B cell (primary cell): ENCODE results near the gene PAK6. TPM values are rescaled to one million over a fixed set of nuclear protein-coding genes. Genes with fewer than 3 reads are reported as not detected.
A peak's percentile ranks its signal among the peaks of the same experiment; 100 is the strongest.

ENCODE experiments used
- ATAC-seq: fragments of 200-7000 bp; cut with Tn5 transposase; one replicate; pipeline ENCODE4 v1.10.0; 2021; ENCODE audit warnings: low read depth, mild to moderate bottlenecking, moderate number of reproducible peaks, moderate library complexity
- CTCF ChIA-PET: fragments of 350-600 bp; sonication (Branson Sonifier 250); formaldehyde crosslinking; loops from one replicate; lab custom pipeline; 2021; ENCODE audit warnings: antibody characterized with exemption, inconsistent platforms; lab: Charles Lee
- POLR2A ChIA-PET: fragments of 350-600 bp; sonication (Branson Sonifier 250); formaldehyde crosslinking; loops from one replicate; lab custom pipeline; 2021; ENCODE audit warnings: antibody characterized with exemption; lab: Charles Lee
- DNase-seq: peaks from one replicate; pipeline ENCODE4 v3.0.0; 2013
- H2AFZ ChIP-seq: 2 replicates; pipeline ENCODE4 v1.6.1; 2012; ENCODE audit warnings: mild to moderate bottlenecking, low read depth, low read length; ENCODE audit not compliant: insufficient read depth, poor library complexity, severe bottlenecking
- H3K27ac ChIP-seq, 2 donors: 1 replicate in 1 of 2; 2 replicates in 1 of 2; pipeline ENCODE4 v1.5.1; 2012 to 2013; ENCODE audit warnings: low read length in 2 of 2, mild to moderate bottlenecking in 2 of 2, moderate library complexity in 1 of 2
- H3K27me3 ChIP-seq, 4 experiments: fragments of 200-600 bp in 1 of 4; sonication (generic) in 1 of 4; replicated peaks in 1 of 4; 1 replicate in 2 of 4; 2 replicates in 2 of 4; pipeline versions ENCODE4 v1.6.1 to v1.7.0; 2013 to 2016; ENCODE audit warnings: low read length in 3 of 4, mild to moderate bottlenecking in 2 of 4, mixed read lengths in 1 of 4, moderate library complexity in 1 of 4; ENCODE audit not compliant: insufficient read depth in 4 of 4, control insufficient read depth in 3 of 4; ENCODE audit errors: control extremely low read depth in 1 of 4
- H3K36me3 ChIP-seq, 2 experiments: replicated peaks in 1 of 2; 1 replicate in 1 of 2; 2 replicates in 1 of 2; pipeline versions ENCODE4 v1.6.1 to v1.7.1; 2013; ENCODE audit warnings: low read length in 1 of 2; ENCODE audit not compliant: insufficient read depth in 2 of 2, control insufficient read depth in 1 of 2; ENCODE audit errors: control extremely low read depth in 1 of 2, extremely low read depth in 1 of 2
- H3K4me1 ChIP-seq, 2 donors: fragments of 200-600 bp in 1 of 2; sonication (generic) in 1 of 2; 1 replicate in 1 of 2; 2 replicates in 1 of 2; pipeline versions ENCODE4 v1.5.1 to v1.6.1; 2013 to 2017; ENCODE audit warnings: low read length in 2 of 2; ENCODE audit not compliant: control insufficient read depth in 2 of 2, insufficient read depth in 2 of 2
- H3K4me2 ChIP-seq: replicated peaks from 2 replicates; pipeline ENCODE3; 2012; ENCODE audit warnings: mild to moderate bottlenecking, low read depth, low read length; ENCODE audit not compliant: poor library complexity, severe bottlenecking
- H3K4me3 ChIP-seq, 5 experiments: fragments of 200-600 bp in 1 of 5; sonication (generic) in 1 of 5; 1 replicate in 3 of 5; 2 replicates in 2 of 5; pipeline versions ENCODE4 v1.5.1 to v1.7.0; 2011 to 2016; ENCODE audit warnings: low read length in 4 of 5, mild to moderate bottlenecking in 4 of 5, low read depth in 2 of 5, control low read depth in 1 of 5, moderate library complexity in 1 of 5; ENCODE audit not compliant: insufficient read depth in 1 of 5; ENCODE audit errors: control extremely low read depth in 1 of 5, extremely low read depth in 1 of 5
- H3K79me2 ChIP-seq: fragments of 200-600 bp; sonication (generic); one replicate; pipeline ENCODE4 v1.6.0; 2016; ENCODE audit warnings: low read length; ENCODE audit not compliant: control insufficient read depth, insufficient read depth
- H3K9ac ChIP-seq: fragments of 200-600 bp; sonication (generic); 2 replicates; pipeline ENCODE4 v1.6.1; 2017; ENCODE audit warnings: mild to moderate bottlenecking, low read length, moderate library complexity
- H3K9me3 ChIP-seq, 3 donors: one replicate each; pipeline versions ENCODE4 v1.6.1 to v1.7.1; 2013; ENCODE audit warnings: low read length in 2 of 3; ENCODE audit not compliant: control insufficient read depth in 2 of 3, insufficient read depth in 1 of 3; ENCODE audit errors: control extremely low read depth in 1 of 3
- H4K20me1 ChIP-seq: 2 replicates; pipeline ENCODE4 v1.6.0; 2012; ENCODE audit warnings: mild to moderate bottlenecking, low read length; ENCODE audit not compliant: insufficient read depth, control insufficient read depth, poor library complexity, severe bottlenecking
- H3K27ac Mint-ChIP-seq: one replicate; pipeline ENCODE4 v1.8.0; 2021; ENCODE audit warnings: mixed read lengths
- H3K27me3 Mint-ChIP-seq: one replicate; pipeline ENCODE4 v1.8.0; 2021; ENCODE audit warnings: mixed read lengths
- H3K4me1 Mint-ChIP-seq: one replicate; pipeline ENCODE4 v1.8.0; 2021; ENCODE audit warnings: mixed read lengths
- H3K4me3 Mint-ChIP-seq: one replicate; pipeline ENCODE4 v1.8.0; 2021; ENCODE audit warnings: mixed read lengths
- H3K9me3 Mint-ChIP-seq: one replicate; pipeline ENCODE4 v1.8.0; 2022; ENCODE audit warnings: mixed read lengths; ENCODE audit not compliant: insufficient read depth
- EZH2 ChIP-seq: IDR thresholded peaks from 2 replicates; pipeline ENCODE4 v1.6.1; 2012; ENCODE audit warnings: borderline replicate concordance, low read depth, mild to moderate bottlenecking, moderate library complexity, low read length; ENCODE audit not compliant: insufficient read depth, poor library complexity, severe bottlenecking
- WGBS: methylation state at CpG from one replicate; pipeline ENCODE4 v1.1.5; 2013; ENCODE audit warnings: missing lambda C conversion rate; ENCODE audit not compliant: insufficient coverage; 5-methylcytosine and 5-hydroxymethylcytosine counted together
- intact Hi-C: fragments of 100-400 bp; cut with micrococcal nuclease; formaldehyde crosslinking; loops from one replicate; pipeline ENCODE4 v1.10.0; 2022
- polyA plus RNA-seq: library from polyadenylated mRNA; depleted of rRNA; stranded (reverse); fragments of >200 nt; gene quantifications from 2 replicates; pipeline ENCODE4 v1.2.3, GENCODE V29; 2012
- total RNA-seq, 2 donors: library from RNA; stranded (reverse); fragments of 120-200 nt in 1 of 2; gene quantifications; 1 replicate in 1 of 2; 2 replicates in 1 of 2; pipeline versions ENCODE4 v1.2.3 to v1.2.4, GENCODE V29; 2013 to 2022
- TF ChIP-seq, protein P1 (sequence below): fragments of 200-600 bp; IDR thresholded peaks from one replicate; pipeline ENCODE4 v1.8.0; 2022; ENCODE audit warnings: antibody characterized with exemption, mild to moderate bottlenecking

PAK6 gene
- total and polyA plus RNA-seq, 2 donors (not counting 1 experiment from before 2014, with no cell fraction given) = 0.45 to 1.2 TPM

DNA sequence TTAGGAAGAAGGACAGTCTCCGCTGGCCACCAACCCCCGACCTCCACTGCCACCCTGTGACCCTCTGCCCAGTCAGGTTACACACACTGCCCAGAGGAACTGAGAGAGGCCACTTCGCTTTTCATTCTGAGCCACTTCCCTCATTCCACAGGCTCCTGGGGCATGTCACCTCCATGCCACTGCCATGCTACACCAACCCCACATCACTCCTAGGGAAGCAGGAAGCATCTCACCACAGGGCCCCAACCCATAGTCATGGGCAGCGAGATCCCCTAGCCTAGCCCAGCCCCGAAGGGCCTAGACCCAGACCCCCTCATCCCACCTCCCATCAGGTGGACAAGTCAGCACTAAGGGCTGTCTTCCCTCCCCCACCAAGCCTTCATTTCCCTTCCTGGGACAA lies 67.5 kb downstream of the PAK6 start:
- peaks cover 48% of the 10 kb centered on the region for H3K4me1 Mint-ChIP-seq
- intact Hi-C loops = no loop called here
- H4K20me1 ChIP-seq = no peaks in the 10 kb centered on the region

DNA sequence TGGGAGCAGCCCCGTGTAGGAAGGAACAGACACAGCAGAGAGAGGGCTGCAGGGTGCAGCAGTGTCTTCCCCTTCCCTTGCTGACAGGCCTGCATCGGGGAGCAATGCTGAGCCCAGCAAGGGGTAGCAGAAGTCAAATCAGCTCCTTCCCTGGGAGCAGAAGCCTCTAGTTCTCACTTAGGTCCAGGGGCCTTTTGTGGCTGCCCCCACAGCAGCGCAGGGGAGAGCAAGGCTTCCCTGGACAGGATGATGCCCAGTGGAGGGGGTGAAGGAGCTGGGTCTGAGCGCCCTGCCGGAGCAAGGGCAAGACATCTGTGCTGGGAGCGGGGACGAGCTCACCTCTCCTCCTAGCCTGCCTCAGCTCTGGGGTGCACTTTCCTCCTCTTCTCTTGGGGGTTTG lies 68.0 kb downstream of the PAK6 start:
- peak overlapping the region; percentile 92 for H3K9ac ChIP-seq
- peak overlapping the region; percentile 23 to 59 for H3K27ac ChIP-seq
- 18% methylated on average over 5 of the region's 7 CpGs for WGBS
- ATAC-seq = no peak
- peak overlapping the region; percentile 98 for H3K4me3 Mint-ChIP-seq
- peaks cover 48% of the 10 kb centered on the region for H3K4me1 Mint-ChIP-seq
- no peaks in the 10 kb centered on the region for H3K27me3 Mint-ChIP-seq
- CTCF ChIA-PET = interaction anchor here (0.7 to 14.9 kb wide), 14 partner anchors 9 to 621 kb away, joined by 3 to 227 read pairs (median 8); partner anchors contain the start of genes ANKRD63, CCDC9B and INAFM2
- TF ChIP-seq, protein P1, sequence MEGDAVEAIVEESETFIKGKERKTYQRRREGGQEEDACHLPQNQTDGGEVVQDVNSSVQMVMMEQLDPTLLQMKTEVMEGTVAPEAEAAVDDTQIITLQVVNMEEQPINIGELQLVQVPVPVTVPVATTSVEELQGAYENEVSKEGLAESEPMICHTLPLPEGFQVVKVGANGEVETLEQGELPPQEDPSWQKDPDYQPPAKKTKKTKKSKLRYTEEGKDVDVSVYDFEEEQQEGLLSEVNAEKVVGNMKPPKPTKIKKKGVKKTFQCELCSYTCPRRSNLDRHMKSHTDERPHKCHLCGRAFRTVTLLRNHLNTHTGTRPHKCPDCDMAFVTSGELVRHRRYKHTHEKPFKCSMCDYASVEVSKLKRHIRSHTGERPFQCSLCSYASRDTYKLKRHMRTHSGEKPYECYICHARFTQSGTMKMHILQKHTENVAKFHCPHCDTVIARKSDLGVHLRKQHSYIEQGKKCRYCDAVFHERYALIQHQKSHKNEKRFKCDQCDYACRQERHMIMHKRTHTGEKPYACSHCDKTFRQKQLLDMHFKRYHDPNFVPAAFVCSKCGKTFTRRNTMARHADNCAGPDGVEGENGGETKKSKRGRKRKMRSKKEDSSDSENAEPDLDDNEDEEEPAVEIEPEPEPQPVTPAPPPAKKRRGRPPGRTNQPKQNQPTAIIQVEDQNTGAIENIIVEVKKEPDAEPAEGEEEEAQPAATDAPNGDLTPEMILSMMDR = no peak
- TF ChIP-seq EZH2 = no peak
- DNase-seq = peak; percentile 37
- intact Hi-C loops = loop anchor here (1.0 kb wide), 2 partner anchors 16 to 31 kb away; partner anchors contain the start of gene INAFM2
- H3K4me3 ChIP-seq = peak overlapping the region; percentile 81 to 98 (median 90)
- no peaks in the 10 kb centered on the region for H3K9me3 ChIP-seq
- H3K36me3 ChIP-seq = peaks cover 0 to 27% of the 10 kb centered on the region in 2 experiments
- peak overlapping the region; percentile 92 for H2AFZ ChIP-seq
- no peaks in the 10 kb centered on the region for H3K9me3 Mint-ChIP-seq
- POLR2A ChIA-PET = interaction anchor here (0.6 to 2.9 kb wide), 9 partner anchors 14 to 729 kb away, joined by 3 to 14 read pairs (median 5); partner anchors contain the start of genes BAHD1 and INAFM2
- no peaks in the 10 kb centered on the region for H4K20me1 ChIP-seq
- no peaks in the 10 kb centered on the region for H3K27me3 ChIP-seq
- peaks cover 24% of the 10 kb centered on the region for H3K79me2 ChIP-seq
- peak overlapping the region; percentile 99 for H3K27ac Mint-ChIP-seq
- peak overlapping the region; percentile 92 for H3K4me2 ChIP-seq
- H3K4me1 ChIP-seq = peaks cover 25 to 36% of the 10 kb centered on the region in 2 donors

More for the DNA sequence above, 67.5 kb downstream of the PAK6 start:
- 42% methylated on average over 5 of the region's 5 CpGs for WGBS
- Histone ChIP-seq H3K4me3 (peak overlapping the region; percentile 81 to 98 (median 90)), H3K27ac (peak overlapping the region in 1 of 2 donors; percentile 59), H3K4me1 (peaks cover 25 to 36% of the 10 kb centered on the region in 2 donors), H3K4me2 (peak overlapping the region; percentile 92), H3K27me3 (no peaks in the 10 kb centered on the region), H3K79me2 (peaks cover 24% of the 10 kb centered on the region), H3K9me3 (no peaks in the 10 kb centered on the region), H3K36me3 (peaks cover 0 to 33% of the 10 kb centered on the region in 2 experiments), H2AFZ (peak overlapping the region; percentile 92), H3K9ac (peak overlapping the region; percentile 92)
- H3K4me3 Mint-ChIP-seq = peak overlapping the region; percentile 98
- ATAC-seq (no peak), DNase-seq (no peak)
- TF ChIP-seq EZH2 = no peak
- TF ChIP-seq, protein P1 = no peak
- no peaks in the 10 kb centered on the region for H3K9me3 Mint-ChIP-seq
- CTCF ChIA-PET = interaction anchor here (1.0 to 14.9 kb wide), 9 partner anchors 10 to 89 kb away, joined by 3 to 227 read pairs (median 23); partner anchors contain the start of genes ANKRD63, CCDC9B and INAFM2
- H3K27me3 Mint-ChIP-seq = no peaks in the 10 kb centered on the region
- POLR2A ChIA-PET = interaction anchor here (2.9 kb wide), 1 partner anchor 17 kb away, joined by 14 read pairs; the partner anchor contains the start of gene INAFM2
- H3K27ac Mint-ChIP-seq = peak overlapping the region; percentile 99
